Uterus (tissue), 2 donors: ENCODE data around the gene LRRIQ4.

ENCODE experiments used
- POLR2A ChIP-seq, 2 donors: fragments of 450-650 bp; IDR thresholded peaks; one replicate each; pipeline ENCODE4 v1.6.1; 2016; ENCODE audit warnings: antibody characterized with exemption in 2 of 2, mild to moderate bottlenecking in 1 of 2, moderate library complexity in 1 of 2
- TF ChIP-seq, protein P1 (sequence below), 4 experiments: fragments of 200-600 bp in 2 of 4; fragments of 450-650 bp in 2 of 4; sonication (generic) in 2 of 4; IDR thresholded peaks; one replicate each; pipeline ENCODE4 v1.5.1; 2016 to 2019; ENCODE audit warnings: antibody characterized with exemption in 4 of 4, mild to moderate bottlenecking in 2 of 4, moderate library complexity in 1 of 4

DNA sequence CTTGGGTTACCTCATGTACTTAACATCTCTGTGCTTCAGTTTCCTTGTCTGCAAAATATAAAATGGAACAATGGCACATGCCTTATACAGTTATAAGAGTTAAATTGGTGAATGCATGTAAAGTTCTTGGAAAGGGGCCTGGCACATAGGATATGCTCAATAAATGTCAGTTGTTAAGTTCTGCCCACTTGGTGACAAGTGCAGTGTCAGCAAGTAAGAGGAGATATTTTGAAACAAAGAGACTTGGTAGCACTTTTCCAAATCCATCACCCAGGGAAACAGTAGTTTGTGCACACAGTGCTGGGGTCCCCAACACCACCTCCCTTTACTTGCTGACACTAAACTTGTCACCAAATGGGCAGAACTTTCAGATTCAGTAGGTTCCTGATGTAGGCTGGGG is 37.9 kb downstream of the LRRIQ4 start:
- TF ChIP-seq, protein P1, sequence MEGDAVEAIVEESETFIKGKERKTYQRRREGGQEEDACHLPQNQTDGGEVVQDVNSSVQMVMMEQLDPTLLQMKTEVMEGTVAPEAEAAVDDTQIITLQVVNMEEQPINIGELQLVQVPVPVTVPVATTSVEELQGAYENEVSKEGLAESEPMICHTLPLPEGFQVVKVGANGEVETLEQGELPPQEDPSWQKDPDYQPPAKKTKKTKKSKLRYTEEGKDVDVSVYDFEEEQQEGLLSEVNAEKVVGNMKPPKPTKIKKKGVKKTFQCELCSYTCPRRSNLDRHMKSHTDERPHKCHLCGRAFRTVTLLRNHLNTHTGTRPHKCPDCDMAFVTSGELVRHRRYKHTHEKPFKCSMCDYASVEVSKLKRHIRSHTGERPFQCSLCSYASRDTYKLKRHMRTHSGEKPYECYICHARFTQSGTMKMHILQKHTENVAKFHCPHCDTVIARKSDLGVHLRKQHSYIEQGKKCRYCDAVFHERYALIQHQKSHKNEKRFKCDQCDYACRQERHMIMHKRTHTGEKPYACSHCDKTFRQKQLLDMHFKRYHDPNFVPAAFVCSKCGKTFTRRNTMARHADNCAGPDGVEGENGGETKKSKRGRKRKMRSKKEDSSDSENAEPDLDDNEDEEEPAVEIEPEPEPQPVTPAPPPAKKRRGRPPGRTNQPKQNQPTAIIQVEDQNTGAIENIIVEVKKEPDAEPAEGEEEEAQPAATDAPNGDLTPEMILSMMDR (IDR thresholded peaks at IDR 0.05), result no peak
- no peak for TF ChIP-seq POLR2A (IDR thresholded peaks at IDR 0.05)
